Uterus (tissue), 4 donors: Measurements from ENCODE around the gene JPH3. TPM values are rescaled to one million over a fixed set of nuclear protein-coding genes. Genes with fewer than 3 reads are reported as not detected.

Experiments
- DNase-seq, 2 donors: peaks; one replicate each; pipeline ENCODE4 v3.0.0-alpha.2; 2019 to 2020
- H3K27ac ChIP-seq, 2 donors: fragments of 200-600 bp; sonication (generic); 1 replicate in 1 of 2; 2 replicates in 1 of 2; pipeline ENCODE4 v1.5.1; 2016 to 2018
- H3K27me3 ChIP-seq, 2 donors: fragments of 200-600 bp; sonication (generic); one replicate each; pipeline ENCODE4 v1.5.1; 2018 to 2019; ENCODE audit warnings: control low read depth in 1 of 2
- H3K36me3 ChIP-seq, 2 donors: fragments of 200-600 bp; sonication (generic); one replicate each; pipeline ENCODE4 v1.5.1; 2019; ENCODE audit warnings: control low read depth in 1 of 2
- H3K4me1 ChIP-seq, 2 donors: fragments of 200-600 bp; sonication (generic); one replicate each; pipeline ENCODE4 v1.5.1; 2018 to 2019; ENCODE audit warnings: control low read depth in 1 of 2
- H3K4me3 ChIP-seq, 2 donors: fragments of 200-600 bp; sonication (generic); 1 replicate in 1 of 2; 2 replicates in 1 of 2; pipeline ENCODE4 v1.5.1; 2018 to 2019; ENCODE audit warnings: mild to moderate bottlenecking in 1 of 2
- H3K9me3 ChIP-seq, 2 donors: fragments of 200-600 bp; sonication (generic); one replicate each; pipeline ENCODE4 v1.5.1; 2019; ENCODE audit warnings: control low read depth in 1 of 2
- POLR2A ChIP-seq, 2 donors: fragments of 450-650 bp; IDR thresholded peaks; one replicate each; pipeline ENCODE4 v1.6.1; 2016; ENCODE audit warnings: antibody characterized with exemption in 2 of 2, mild to moderate bottlenecking in 1 of 2, moderate library complexity in 1 of 2
- intact Hi-C: fragments of 100-400 bp; cut with DNase I; formaldehyde crosslinking; loops from one replicate; pipeline ENCODE4 v1.15.1; 2023; ENCODE audit warnings: low total_unique reads
- total RNA-seq, 4 donors: library from RNA; depleted of rRNA in 3 of 4; stranded (reverse); fragments of >200 nt in 3 of 4; gene quantifications; one replicate each; pipeline versions ENCODE4 v1.1.0 to v1.2.4, GENCODE V29; 2014 to 2023
- TF ChIP-seq, protein P1 (sequence below), 4 experiments: fragments of 200-600 bp in 2 of 4; fragments of 450-650 bp in 2 of 4; sonication (generic) in 2 of 4; IDR thresholded peaks; one replicate each; pipeline ENCODE4 v1.5.1; 2016 to 2019; ENCODE audit warnings: antibody characterized with exemption in 4 of 4, mild to moderate bottlenecking in 2 of 4, moderate library complexity in 1 of 4
- donor health status: DM: yes; HTN: yes; CAD: no.

JPH3 gene
- total RNA-seq, 4 donors from 2014 or later, result 0.27 to 1.1 TPM; not detected in 2

GRCh38 chr16:87592018-87592712 lies 10.1 kb upstream of the JPH3 start:
- Histone ChIP-seq H3K4me1 (no peaks in the 10 kb centered on the region), H3K27me3 (no peaks in the 10 kb centered on the region)
- intact Hi-C loops, result no loop called here

GRCh38 chr16:87593710-87594258 lies 8.5 kb upstream of the JPH3 start:
- no peak for DNase-seq
- no peaks in the 10 kb centered on the region for H3K36me3 ChIP-seq
- TF ChIP-seq, protein P1, sequence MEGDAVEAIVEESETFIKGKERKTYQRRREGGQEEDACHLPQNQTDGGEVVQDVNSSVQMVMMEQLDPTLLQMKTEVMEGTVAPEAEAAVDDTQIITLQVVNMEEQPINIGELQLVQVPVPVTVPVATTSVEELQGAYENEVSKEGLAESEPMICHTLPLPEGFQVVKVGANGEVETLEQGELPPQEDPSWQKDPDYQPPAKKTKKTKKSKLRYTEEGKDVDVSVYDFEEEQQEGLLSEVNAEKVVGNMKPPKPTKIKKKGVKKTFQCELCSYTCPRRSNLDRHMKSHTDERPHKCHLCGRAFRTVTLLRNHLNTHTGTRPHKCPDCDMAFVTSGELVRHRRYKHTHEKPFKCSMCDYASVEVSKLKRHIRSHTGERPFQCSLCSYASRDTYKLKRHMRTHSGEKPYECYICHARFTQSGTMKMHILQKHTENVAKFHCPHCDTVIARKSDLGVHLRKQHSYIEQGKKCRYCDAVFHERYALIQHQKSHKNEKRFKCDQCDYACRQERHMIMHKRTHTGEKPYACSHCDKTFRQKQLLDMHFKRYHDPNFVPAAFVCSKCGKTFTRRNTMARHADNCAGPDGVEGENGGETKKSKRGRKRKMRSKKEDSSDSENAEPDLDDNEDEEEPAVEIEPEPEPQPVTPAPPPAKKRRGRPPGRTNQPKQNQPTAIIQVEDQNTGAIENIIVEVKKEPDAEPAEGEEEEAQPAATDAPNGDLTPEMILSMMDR (IDR thresholded peaks at IDR 0.05), result no peak
- no peak for TF ChIP-seq POLR2A (IDR thresholded peaks at IDR 0.05)
- H3K4me1 ChIP-seq, result no peaks in the 10 kb centered on the region
- H3K4me3 ChIP-seq, result no peak overlapping the region
- intact Hi-C loops, result no loop called here
- no peak overlapping the region for H3K27ac ChIP-seq
- H3K27me3 ChIP-seq, result no peaks in the 10 kb centered on the region
- no peaks in the 10 kb centered on the region for H3K9me3 ChIP-seq

More at GRCh38 chr16:87592018-87592712, 10.1 kb upstream of the JPH3 start:
- no peaks in the 10 kb centered on the region for H3K36me3 ChIP-seq
- TF ChIP-seq POLR2A (IDR thresholded peaks at IDR 0.05), result no peak
- TF ChIP-seq, protein P1 (IDR thresholded peaks at IDR 0.05), result no peak
- no peak for DNase-seq
- no peak overlapping the region for H3K4me3 ChIP-seq
- H3K27ac ChIP-seq, result no peak overlapping the region
- no peaks in the 10 kb centered on the region for H3K9me3 ChIP-seq

DNA sequence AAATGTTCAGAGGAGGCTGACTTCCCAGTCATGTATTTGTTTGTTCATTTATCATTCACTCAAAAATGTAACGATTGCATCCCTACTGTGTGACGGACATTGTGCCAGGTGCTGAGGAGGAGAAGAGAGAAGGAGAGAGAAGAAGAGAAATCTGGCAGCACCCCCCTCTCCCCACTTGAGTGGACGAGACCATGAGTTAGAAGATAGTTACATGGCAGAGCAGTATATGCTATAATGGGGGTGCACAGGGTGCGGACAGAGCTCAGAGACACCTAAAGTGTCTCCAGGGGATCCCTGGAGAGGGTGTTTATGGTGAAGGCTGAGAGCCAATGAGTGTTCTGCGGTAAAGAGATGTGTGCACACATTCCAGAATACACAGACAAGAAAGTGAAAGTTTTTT lies 6.6 kb upstream of the JPH3 start:
- TF ChIP-seq, protein P1 (IDR thresholded peaks at IDR 0.05), result no peak
- no peak for TF ChIP-seq POLR2A (IDR thresholded peaks at IDR 0.05)
- no peaks in the 10 kb centered on the region for H3K4me1 ChIP-seq
- DNase-seq, result no peak
- intact Hi-C loops, result no loop called here
- H3K27ac ChIP-seq, result no peak overlapping the region
- no peaks in the 10 kb centered on the region for H3K9me3 ChIP-seq
- no peaks in the 10 kb centered on the region for H3K36me3 ChIP-seq
- H3K27me3 ChIP-seq, result no peaks in the 10 kb centered on the region
- no peak overlapping the region for H3K4me3 ChIP-seq

DNA sequence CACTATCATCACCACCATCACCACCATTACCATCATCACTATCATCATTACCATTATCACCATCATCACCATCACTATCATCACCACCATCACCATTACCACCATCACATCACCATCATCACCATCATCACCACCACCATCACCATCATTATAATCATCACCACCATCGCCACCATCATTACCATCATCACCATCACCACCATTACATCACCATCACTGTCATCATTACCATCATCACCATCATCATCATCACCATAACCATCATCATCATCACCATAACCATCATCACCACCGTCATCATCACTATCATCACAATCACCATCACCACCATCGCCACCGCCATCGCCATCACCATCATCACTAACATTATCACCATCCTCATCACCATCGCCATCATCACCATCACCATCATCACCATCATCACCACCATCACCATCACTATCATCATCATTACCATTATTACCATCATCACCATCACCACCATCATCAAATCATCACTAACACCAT lies 4.9 kb upstream of the JPH3 start:
- H3K4me1 ChIP-seq, result no peaks in the 10 kb centered on the region
- TF ChIP-seq POLR2A (IDR thresholded peaks at IDR 0.05), result no peak
- TF ChIP-seq, protein P1 (IDR thresholded peaks at IDR 0.05), result no peak
- H3K27ac ChIP-seq, result no peak overlapping the region
- peaks cover 4 to 5% of the 10 kb centered on the region in 2 donors for H3K27me3 ChIP-seq
- no peaks in the 10 kb centered on the region for H3K36me3 ChIP-seq
- no peaks in the 10 kb centered on the region for H3K9me3 ChIP-seq
- no peak overlapping the region for H3K4me3 ChIP-seq
- intact Hi-C loops, result no loop called here
- no peak for DNase-seq

- Histone ChIP-seq H3K4me1 (peaks cover 0 to 6% of the 10 kb centered on the region in 2 donors), H3K9me3 (no peaks in the 10 kb centered on the region), H3K27me3 (peaks cover 4 to 12% of the 10 kb centered on the region in 2 donors), H3K36me3 (no peaks in the 10 kb centered on the region), H3K4me3 (no peak overlapping the region), H3K27ac (no peak overlapping the region)
- TF ChIP-seq, protein P1 (IDR thresholded peaks at IDR 0.05), result no peak
- no peak for TF ChIP-seq POLR2A (IDR thresholded peaks at IDR 0.05)
- DNase-seq, result no peak
- intact Hi-C loops, result no loop called here
These were observed 3.9 kb upstream of the JPH3 start for GRCh38 chr16:87598431-87598830.
